ENCODE measurements around the gene ITGA5.

ITGA5 gene

GRCh38 chr12:54409267-54409666, 9.8 kb downstream of the ITGA5 start:
- DNase-seq, result no peak

DNA sequence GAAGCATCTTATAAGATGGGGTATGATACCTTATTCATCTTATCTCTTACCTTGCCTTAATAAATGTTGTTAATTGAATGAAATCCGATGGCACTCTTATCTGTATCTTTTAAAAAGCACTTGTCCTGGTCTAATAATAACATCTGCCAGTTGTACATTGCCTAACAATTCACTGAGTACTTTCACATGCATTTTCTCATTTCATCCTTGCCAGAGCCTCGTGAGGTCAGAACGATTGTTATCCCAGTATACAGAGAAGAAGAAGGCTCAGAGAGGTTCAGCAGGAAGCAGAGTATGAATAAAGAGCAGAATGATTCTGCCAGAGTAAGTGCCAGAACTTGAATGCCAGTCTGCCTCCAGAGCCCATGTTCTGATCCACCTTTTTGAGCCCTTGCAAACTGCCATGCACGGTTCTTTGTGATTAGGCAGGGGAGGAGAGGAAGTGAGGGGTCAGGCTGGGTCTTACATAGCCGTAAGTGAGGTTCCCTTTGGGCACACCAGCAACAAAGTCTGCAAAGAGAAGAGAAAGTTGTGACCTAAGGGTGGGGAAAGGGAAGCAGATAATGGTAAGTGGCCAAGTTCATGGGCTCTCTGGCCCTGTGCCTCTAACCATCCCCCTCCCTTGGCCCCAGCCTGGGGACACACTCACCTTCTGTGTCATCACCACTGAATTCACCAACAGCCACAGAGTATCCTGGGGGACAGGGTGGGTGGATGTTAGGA, 11.7 kb downstream of the ITGA5 start:
- DNase-seq, result no peak

DNA sequence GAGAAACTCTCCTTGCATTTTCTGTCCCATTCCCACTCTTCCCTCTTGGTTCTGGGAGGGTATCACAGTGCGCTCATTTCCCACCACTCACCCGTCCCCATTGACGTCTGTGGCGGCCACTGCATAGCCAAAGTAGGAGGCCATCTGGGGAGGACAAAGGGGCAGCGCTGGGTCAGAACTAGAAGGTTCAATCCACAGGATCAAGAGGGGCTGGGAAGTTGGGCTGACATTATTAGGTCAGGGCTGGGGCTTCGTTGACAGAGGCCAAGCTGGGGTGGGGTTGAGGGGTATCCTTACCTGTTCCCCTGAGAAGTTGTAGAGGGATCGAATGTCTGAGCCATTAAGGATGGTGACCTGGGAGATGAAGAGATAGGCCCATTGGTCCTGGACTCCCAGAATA, 13.5 kb downstream of the ITGA5 start:
- DNase-seq, result no peak

GRCh38 chr12:54405106-54405505, 14.0 kb downstream of the ITGA5 start:
- DNase-seq, result no peak

DNA sequence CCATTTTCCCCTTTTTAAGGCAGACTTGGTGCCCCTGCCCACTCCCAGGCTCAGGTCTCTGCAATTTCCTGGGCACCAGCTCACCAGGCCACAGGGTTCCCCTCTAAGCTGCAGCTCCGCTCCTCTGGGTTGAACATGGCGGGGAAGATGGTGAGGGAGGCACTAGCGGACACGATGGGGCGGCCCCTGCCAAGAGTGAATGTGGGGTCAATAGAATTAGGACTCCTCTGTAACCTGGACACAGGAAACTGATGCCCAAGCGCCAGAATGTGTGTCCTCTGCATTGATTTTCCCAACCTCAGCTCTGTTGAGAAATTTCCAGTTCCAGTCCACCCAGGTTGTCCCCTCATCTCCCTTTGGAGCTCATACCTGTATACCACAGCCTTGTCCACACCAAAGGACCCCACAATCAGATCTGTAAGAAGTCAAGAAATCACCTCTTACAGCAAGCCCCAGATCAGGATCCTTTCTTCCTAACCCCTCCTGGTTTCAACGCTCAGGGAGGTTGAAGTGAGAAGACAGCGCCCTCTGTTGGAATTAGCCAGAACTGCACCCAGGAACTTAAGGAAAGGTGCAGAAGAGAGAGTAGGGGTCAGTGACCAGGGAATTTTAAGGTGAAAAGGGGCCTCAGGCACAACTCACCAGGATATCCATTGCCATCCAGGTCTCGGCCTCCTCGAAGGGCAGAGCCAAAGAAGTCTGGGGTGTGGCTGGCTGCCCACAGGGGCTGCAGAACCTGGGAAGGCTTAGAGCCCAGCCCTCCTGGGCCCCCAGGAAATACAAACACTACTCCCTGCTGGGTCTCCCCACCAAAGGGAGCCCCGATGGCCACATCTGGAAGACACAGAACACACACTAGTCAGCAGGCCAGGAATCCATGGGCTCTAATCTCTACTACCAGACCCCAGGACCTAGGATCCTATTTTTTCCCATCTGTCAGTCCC, 14.7 kb downstream of the ITGA5 start:
- peak; percentile 20 for DNase-seq

DNA sequence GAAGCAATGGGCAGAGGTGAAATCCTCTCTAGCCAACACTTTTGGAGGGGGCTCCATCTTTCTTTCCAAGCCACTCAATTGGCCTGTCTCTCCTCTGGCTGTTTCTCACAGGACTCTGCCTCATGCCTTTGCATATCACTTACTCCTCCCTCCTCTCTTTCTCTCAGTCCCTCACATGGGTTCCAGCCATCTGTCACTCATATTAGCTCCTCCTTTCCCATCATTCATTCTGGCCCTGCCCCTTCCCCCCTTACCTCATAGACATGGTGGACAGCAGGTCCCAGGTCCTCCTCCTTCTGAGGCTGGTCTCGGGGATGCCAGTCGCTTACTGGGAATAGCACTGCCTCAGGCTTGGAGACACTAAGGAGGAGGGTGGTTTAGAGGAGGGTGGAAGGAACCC, 17.9 kb downstream of the ITGA5 start:
- no peak for DNase-seq

GRCh38 chr12:54398995-54399793, 19.9 kb downstream of the ITGA5 start:
- DNase-seq, result peak; percentile 42

GRCh38 chr12:54398218-54398617, 20.8 kb downstream of the ITGA5 start:
- DNase-seq, result no peak

- no peak for DNase-seq
These were observed 21.9 kb downstream of the ITGA5 start for GRCh38 chr12:54397157-54397556.

DNA sequence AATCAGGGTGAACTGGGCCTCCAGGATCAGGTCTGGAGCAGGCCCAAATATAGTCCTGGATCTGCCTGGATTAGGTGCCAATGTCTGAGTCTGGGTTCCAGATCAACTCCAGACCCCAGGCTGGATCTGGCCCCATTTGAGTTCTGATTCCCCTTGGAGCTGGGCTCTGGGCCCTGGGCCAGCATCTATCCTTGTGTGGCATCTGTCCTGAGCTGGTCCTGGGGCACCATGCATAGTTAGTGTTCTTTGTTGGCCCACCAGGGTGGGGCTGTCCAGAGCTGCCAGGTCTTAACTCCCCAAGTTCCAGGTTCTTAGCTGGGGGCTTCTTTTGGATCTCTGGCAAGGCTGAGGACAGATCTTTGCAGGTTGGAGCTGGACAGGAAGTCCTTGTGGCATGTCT, 23.5 kb downstream of the ITGA5 start:
- no peak for DNase-seq

- no peak for DNase-seq
These were observed 24.1 kb downstream of the ITGA5 start for GRCh38 chr12:54394986-54395385.

GRCh38 chr12:54394281-54394719, 24.8 kb downstream of the ITGA5 start:
- no peak for DNase-seq

DNA sequence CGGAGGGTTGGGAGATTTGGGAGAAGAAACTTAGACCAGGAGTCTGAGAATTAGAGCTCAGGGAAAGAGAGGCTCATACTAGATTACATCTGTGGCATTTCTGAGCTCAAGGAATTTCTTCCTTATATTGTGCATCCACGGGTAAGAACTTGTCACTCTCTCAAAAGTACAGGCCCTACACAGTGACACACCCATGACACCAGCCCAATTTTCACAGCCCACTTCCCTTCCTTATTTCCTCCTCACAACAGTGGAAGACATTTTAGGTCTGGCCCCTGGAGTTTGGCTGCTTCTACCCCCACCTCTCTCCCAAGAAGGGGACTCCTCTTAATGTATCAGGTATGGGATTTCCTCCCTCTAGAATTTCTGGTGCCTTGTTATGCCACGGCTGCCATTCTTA, 25.3 kb downstream of the ITGA5 start:
- DNase-seq, result no peak

- no peak for DNase-seq
These were observed 25.9 kb downstream of the ITGA5 start for GRCh38 chr12:54393207-54393609.

GRCh38 chr12:54392485-54393206, 26.4 kb downstream of the ITGA5 start:
- DNase-seq, result no peak

DNA sequence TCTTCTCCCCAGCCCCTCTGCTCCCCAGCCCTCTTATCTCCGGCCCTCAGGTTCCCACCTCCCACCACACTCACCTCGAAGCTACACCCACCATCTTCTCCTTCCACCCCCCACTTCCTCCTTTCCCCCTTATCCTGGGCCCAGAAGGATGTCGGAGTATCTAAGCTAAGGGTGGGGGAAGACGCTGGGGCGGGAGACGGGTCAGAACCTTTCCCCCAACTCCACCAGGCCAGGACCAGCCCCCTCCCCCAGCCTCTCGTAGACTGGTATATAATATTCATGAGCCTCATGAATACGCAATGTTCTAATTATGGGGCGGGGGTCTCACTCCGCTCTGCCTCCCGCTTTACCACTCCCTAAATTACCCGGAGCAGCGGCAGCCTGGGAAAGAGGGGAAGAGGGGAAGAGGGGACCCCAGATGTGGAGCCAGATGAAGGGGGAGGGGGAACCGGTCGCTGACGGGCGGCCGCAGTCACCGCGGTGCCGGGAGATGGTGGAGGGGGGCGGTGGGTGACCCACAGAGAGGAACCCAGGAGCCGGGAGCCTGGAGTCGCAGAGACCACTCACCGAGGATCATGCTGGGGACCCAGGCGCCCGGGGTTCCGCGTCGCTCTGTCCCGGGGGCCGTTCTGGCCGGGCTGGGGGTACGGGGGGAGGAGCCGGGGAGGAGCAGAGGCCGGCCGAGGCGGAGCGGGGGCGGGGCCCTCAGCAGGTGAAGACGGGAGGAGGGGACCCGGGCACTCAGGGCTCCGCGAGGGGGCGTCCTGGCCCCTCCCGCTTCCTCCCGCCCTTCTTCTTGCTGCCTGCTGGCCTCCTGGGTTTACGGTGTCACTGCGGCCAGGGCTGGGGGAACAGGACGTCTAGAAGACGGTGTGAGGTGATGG, 28.2 kb downstream of the ITGA5 start:
- DNase-seq, result no peak

GRCh38 chr12:54390176-54390667, 28.8 kb downstream of the ITGA5 start:
- DNase-seq, result no peak

DNA sequence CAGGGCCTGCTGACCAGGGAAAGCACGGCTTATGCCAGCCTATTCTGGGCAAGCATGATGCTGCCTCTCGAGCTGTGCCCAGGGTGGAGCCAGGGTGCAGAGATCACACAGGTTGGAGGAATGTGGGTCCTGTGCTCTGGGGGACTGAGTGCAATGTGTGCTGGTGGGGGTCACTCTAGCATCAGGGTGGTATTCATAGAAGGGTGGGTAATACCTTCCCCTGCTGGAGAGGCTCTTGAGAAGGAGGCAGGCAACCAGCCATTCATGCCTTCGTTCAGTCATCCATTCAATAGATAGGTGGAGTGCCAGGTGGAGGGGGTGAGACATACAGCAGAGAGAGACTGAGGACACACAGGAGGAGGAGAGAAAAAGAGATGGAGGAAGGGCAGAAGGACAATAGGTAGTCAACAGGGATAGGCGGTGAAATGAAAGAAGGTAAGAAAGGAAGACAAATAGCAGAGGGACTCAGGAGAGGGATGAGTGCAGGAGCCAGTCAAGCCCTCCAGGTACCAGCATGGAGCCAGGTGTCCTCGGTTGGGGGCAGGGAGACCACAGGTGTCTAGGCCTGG, 29.4 kb downstream of the ITGA5 start:
- no peak for DNase-seq

DNA sequence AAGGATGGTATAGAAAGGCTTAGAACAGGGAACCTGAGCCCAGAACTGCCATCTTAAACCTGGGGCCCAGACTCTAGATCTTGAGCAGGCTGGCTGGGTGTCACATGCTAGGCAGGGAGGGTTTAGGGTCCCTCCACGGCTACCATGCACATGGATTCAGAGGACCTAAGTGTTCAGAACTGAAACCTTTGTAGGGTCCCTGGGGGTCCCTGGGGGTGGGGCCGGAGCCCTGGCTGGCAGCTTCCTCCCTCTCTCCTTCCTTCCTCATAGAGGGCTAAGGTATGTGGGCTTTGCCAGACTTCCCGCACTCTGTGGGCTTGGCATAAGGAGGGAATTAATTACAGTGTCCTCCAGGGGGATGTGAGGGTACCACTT, 29.9 kb downstream of the ITGA5 start:
- no peak for DNase-seq

GRCh38 chr12:54388237-54389133, 30.6 kb downstream of the ITGA5 start:
- DNase-seq, result no peak
